Suppressor macrophage (primary cell): ENCODE data around the gene GFRA4.

Experiments
- DNase-seq, 4 experiments: peaks; one replicate each; pipeline ENCODE4 v3.0.0-alpha.2; 2020 to 2022

GFRA4 gene

DNA sequence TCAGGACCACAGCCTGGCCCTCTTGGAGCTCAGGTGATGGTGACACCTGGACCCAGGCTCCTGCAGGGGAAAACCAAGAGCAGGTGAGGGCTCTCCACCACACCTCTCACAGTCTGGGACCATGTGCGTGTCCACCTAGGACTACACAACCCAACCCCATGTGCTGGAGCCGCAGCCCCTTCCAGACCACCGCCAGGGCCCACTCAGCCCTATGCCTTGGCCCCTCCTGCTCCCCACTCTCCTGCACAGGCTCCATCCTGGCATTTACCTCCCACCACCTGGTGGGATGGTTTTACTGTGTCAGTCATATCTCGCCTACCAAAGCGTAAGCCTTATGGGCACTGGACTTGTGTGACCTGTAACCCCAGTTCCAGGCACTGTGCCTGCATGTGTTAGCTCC lies 31.7 kb upstream of the GFRA4 start:
- DNase-seq, result no peak

GRCh38 chr20:3693376-3693775 lies 30.2 kb upstream of the GFRA4 start:
- no peak for DNase-seq

GRCh38 chr20:3692706-3693294 lies 29.6 kb upstream of the GFRA4 start:
- DNase-seq, result no peak

DNA sequence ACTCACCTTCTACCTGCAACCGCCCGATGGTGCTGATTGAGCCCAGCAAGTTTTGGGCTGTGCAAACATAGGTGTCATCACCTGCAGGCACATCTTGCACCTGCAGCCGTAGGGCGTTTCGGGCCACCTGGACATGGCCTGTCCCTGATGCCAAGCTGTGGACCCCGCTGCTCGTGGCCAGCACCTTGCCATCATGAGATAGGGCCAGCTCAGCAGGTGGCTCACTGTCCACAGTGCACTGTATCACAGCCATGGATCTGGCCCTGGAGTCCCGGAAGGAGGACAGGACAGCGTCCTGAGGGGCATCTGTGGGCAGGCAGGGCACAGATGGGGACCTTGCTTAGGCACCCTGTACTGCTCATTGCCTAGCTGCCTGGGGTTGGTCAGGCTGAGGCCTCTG lies 28.7 kb upstream of the GFRA4 start:
- no peak for DNase-seq

GRCh38 chr20:3691306-3691705 lies 28.1 kb upstream of the GFRA4 start:
- DNase-seq, result no peak

GRCh38 chr20:3690413-3690812 lies 27.2 kb upstream of the GFRA4 start:
- DNase-seq, result no peak

DNA sequence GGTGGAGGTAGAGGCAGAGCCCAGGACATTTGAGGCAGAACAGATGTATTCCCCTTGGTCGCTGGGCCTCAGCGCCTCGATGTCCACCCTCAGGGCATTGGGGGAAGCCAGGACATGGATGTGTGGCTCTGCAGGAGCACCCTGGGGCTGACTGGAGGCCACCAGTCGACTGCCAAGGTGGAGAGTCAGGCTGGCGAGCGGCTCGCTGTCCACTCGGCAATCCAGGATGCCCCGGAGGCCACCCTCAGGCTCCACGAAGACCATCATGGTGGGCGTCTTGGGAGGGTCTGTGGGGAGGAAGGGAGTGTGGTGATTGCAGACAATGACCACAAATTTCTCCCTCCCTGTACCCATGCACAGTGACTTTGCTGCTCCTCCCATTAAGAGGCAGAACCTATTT lies 26.8 kb upstream of the GFRA4 start:
- no peak for DNase-seq

- DNase-seq, result peak in 2 of 4 experiments; percentile 15 to 45
These were observed 24.5 kb upstream of the GFRA4 start for GRCh38 chr20:3687655-3688054.

GRCh38 chr20:3686867-3687321 lies 23.7 kb upstream of the GFRA4 start:
- no peak for DNase-seq

DNA sequence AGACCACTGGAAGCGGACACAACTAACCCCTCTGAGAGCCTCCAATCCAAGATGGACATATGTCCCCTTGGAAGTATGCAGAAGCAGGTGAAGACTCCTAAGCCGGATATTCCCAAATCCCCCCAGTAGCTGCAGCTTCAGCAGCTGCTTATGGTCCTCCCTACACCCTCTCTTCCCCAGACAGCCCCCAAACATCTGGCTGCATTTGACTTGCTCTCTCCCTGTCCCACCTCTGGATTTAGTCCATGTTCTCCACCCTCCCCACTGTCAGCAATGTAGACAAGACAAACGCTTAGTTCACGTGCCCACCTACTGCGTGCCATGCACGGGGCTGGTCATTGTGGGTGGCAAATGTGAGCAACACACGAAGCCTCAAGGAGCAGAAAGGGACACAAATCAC lies 23.2 kb upstream of the GFRA4 start:
- no peak for DNase-seq

DNA sequence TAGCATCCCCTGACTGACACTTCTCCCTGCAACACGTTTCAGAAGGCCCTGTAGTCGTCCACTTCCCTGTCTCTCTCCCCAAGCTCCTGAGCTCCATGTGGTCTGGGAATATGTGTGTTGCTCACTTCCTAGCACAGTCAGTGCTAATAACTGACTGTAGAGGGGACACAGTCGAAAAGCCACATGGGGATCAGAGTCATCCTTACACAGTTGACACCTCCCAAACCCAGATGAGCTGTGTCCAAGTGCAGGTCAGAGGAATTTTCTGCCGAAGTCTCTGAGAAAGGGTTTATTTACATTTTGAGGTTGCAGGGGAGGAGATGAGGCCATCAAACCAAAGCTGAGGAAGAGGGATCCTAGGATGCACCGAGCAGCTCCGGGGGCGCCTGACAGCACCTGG lies 22.1 kb upstream of the GFRA4 start:
- DNase-seq, result no peak

GRCh38 chr20:3681931-3682781 lies 19.0 kb upstream of the GFRA4 start, which contains the start of gene ADAM33:
TSS of gene ADAM33 (minus strand) at chr20:3682010. CDS start at chr20:3682004, 6 bp downstream.
- DNase-seq, result peak in 1 of 4 experiments; percentile 30

GRCh38 chr20:3681352-3681930 lies 18.2 kb upstream of the GFRA4 start:
- no peak for DNase-seq

DNA sequence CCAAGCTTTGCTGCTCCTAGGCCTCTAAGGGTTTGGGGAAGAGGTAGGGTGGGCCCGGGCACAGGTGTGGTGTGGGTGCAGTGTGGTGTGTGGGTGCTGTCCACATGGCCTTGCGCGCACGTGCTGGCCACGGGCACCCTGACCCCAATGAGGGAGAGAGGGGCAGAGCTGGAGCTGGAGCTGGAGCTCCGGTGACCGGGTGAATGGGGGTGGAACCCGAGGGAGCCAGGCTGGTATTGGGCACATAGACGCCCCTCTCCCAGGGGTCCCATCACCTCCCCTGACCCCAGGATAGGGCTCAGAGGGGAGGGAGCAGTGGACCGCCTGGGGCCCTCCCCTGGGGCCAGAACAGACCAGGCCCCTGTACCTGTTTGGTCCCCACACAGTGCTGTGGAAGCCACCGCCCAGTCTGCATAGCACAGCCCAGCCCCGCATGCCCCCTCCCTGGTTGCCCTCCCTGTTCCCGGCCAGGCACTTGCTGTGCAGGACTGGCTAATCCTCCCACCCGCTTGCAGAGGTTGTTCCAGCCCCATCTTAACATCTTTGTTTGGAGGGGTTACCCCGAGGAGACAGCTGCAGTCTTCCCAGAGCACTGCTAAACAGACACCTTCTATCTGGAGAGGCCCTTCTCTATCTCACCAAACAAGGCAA lies 17.6 kb upstream of the GFRA4 start:
- DNase-seq, result no peak

DNA sequence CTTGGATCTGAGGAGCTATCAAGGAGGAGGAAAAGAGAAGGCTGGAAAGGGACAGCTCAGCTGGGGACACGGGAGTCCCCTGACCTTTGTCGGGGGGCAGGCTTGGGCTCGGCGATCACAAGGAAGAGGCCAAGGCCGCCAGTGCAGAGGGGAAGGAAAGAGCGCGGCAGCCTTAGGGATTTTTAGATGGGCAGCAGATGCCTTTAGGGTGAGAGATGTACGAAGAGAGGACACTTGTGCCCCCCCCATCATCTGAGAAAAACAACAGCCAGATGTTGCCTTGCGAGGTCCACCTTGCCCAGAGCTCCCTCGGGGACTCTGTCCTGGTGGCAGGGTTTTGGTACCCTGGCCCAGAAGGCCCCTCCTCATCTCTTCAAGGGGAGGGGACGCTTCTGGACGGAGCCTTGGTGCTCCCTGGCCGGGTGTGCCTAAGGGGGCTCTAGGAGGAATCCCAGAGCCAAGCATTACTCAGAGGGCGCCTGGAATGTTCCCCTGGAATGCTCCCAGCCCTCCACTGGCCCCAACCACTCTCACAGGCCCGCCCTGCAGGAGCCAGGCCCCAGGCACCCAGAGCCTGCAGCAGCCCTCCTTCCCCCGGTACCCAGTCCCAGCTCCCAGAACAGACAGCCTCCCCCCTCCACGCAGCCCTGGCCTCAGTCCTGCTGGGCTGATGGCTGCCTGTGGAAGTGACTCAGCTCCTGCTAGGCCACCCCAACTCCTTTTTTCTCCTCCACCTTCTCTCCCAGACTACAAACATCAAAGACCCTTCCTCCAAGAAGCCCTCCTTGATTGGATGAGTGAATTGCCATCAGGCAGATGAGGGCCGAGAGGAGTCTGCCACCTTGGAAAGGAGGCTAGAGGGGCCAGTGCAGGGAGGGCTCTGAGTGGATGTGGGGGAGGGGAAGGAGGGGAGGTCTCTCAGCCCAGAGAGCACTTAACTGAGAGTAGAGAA lies 16.8 kb upstream of the GFRA4 start:
- no peak for DNase-seq

GRCh38 chr20:3678856-3679720 lies 15.9 kb upstream of the GFRA4 start:
- no peak for DNase-seq

GRCh38 chr20:3678198-3678597 lies 15.0 kb upstream of the GFRA4 start:
- no peak for DNase-seq

DNA sequence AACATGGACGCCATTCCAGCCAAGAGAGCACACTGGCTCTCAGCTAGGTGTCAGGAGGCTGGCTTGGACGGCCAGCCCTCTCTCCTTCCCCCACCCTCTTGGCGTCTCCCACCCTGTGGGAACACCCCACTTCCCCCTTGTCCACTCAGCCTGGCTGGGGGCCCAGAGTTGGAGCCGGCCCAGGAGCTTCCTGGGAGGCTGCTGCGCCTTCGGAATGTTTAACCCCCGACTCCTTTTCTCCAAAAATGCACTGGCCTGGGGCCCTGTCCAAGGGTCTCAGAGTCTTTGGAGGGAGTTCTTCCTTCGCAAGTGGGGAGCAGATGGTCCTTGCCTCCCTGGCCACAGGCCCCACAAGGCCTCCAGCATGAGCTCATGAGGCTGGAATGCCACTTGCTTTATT lies 14.5 kb upstream of the GFRA4 start:
- no peak for DNase-seq

DNA sequence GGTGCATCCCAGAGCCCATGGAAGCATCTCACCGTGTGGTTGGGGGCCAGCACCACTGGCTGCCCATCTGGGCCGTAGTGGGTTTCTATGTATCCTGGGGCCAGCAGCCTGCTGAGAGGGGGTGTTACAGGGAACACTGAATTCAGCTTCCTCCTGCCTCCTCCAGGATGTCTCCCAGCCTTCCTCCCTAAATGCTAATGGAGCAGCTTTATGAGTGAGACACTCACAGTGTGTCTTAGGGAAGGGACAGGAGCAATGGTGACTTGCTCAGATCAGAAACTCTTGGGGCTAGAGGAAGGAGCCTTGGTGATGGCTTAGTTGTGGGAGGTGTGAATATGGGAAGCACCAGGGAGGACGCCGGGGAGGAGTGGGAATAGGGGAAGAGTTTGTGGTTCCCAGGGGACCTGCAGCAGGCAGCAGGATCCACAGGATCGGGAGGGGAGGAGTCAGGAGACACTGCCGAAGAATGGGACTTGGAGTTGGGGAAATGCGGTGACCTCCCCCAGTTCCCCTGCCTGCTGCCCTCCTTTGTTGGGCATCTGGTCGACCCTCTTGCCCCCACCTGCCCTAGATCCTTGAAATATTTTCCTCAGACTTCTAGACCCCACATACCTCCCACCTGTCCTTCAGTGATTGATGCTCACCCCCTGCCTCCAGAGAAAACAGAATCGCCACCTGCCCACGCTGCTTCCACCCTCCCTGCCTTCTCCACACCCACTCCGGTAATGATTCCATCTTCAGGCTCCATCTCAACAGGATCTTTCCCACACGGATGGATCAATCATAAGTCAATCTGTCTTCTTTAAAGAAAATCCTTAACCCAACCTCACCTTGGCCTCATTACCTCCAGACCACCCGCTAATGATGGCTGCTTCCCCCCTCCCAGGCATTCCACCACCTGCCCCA lies 12.0 kb upstream of the GFRA4 start:
- DNase-seq, result no peak

- no peak for DNase-seq
These were observed 11.2 kb upstream of the GFRA4 start for GRCh38 chr20:3674447-3674846.
